ENCODE results near the gene EXOC3.

DNA sequence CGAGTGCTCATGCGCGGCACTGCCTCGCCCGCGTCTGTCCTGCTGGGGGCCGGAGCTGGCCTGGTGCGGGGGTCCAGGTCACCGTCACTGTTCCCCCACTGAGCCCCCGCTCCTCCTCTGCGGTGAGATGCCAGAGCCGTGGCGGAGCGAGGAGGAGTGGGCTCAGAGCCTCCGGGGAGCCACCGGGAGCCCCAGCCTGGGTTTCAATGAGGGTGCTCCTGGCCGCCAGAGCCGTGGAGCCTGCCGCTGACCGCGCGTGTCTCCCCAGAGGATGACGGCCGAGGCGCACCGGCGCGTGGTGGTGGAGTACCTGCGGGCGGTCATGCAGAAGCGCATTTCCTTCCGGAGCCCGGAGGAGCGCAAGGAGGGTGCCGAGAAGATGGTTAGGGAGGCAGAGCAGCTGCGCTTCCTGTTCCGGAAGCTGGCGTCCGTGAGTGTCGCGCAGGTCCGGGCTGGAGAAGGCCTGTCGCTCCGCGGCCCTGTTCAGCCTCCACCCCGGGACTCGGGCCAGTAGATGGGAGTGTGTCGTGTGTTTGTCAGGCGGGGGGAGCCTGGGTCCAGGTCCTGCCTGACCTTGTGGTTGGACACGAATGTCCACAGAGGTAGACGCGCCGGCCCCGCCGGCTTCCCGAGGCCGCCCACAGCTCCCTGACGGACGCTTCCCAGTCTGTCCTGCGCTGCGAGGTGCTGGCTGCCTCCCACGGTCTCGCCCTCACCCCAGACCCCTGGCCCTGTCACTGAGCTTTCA lies 22.0 kb downstream of the EXOC3 start:
- TF ChIP-seq, protein P1, sequence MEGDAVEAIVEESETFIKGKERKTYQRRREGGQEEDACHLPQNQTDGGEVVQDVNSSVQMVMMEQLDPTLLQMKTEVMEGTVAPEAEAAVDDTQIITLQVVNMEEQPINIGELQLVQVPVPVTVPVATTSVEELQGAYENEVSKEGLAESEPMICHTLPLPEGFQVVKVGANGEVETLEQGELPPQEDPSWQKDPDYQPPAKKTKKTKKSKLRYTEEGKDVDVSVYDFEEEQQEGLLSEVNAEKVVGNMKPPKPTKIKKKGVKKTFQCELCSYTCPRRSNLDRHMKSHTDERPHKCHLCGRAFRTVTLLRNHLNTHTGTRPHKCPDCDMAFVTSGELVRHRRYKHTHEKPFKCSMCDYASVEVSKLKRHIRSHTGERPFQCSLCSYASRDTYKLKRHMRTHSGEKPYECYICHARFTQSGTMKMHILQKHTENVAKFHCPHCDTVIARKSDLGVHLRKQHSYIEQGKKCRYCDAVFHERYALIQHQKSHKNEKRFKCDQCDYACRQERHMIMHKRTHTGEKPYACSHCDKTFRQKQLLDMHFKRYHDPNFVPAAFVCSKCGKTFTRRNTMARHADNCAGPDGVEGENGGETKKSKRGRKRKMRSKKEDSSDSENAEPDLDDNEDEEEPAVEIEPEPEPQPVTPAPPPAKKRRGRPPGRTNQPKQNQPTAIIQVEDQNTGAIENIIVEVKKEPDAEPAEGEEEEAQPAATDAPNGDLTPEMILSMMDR (IDR thresholded peaks at IDR 0.05): no peak
- no peak for TF ChIP-seq POLR2A (IDR thresholded peaks at IDR 0.05)
